B cell (primary cell): ENCODE results near the gene CTDSPL. TPM values are rescaled to one million over a fixed set of nuclear protein-coding genes. Genes with fewer than 3 reads are reported as not detected.

Experiments
- ATAC-seq: fragments of 200-7000 bp; cut with Tn5 transposase; one replicate; pipeline ENCODE4 v1.10.0; 2021; ENCODE audit warnings: low read depth, mild to moderate bottlenecking, moderate number of reproducible peaks, moderate library complexity
- CTCF ChIA-PET: fragments of 350-600 bp; sonication (Branson Sonifier 250); formaldehyde crosslinking; loops from one replicate; lab custom pipeline; 2021; ENCODE audit warnings: antibody characterized with exemption, inconsistent platforms; lab: Charles Lee
- POLR2A ChIA-PET: fragments of 350-600 bp; sonication (Branson Sonifier 250); formaldehyde crosslinking; loops from one replicate; lab custom pipeline; 2021; ENCODE audit warnings: antibody characterized with exemption; lab: Charles Lee
- DNase-seq: peaks from one replicate; pipeline ENCODE4 v3.0.0; 2013
- H2AFZ ChIP-seq: 2 replicates; pipeline ENCODE4 v1.6.1; 2012; ENCODE audit warnings: mild to moderate bottlenecking, low read depth, low read length; ENCODE audit not compliant: insufficient read depth, poor library complexity, severe bottlenecking
- H3K27ac ChIP-seq, 2 donors: 1 replicate in 1 of 2; 2 replicates in 1 of 2; pipeline ENCODE4 v1.5.1; 2012 to 2013; ENCODE audit warnings: low read length in 2 of 2, mild to moderate bottlenecking in 2 of 2, moderate library complexity in 1 of 2
- H3K27me3 ChIP-seq, 4 experiments: fragments of 200-600 bp in 1 of 4; sonication (generic) in 1 of 4; replicated peaks in 1 of 4; 1 replicate in 2 of 4; 2 replicates in 2 of 4; pipeline versions ENCODE4 v1.6.1 to v1.7.0; 2013 to 2016; ENCODE audit warnings: low read length in 3 of 4, mild to moderate bottlenecking in 2 of 4, mixed read lengths in 1 of 4, moderate library complexity in 1 of 4; ENCODE audit not compliant: insufficient read depth in 4 of 4, control insufficient read depth in 3 of 4; ENCODE audit errors: control extremely low read depth in 1 of 4
- H3K36me3 ChIP-seq, 2 experiments: replicated peaks in 1 of 2; 1 replicate in 1 of 2; 2 replicates in 1 of 2; pipeline versions ENCODE4 v1.6.1 to v1.7.1; 2013; ENCODE audit warnings: low read length in 1 of 2; ENCODE audit not compliant: insufficient read depth in 2 of 2, control insufficient read depth in 1 of 2; ENCODE audit errors: control extremely low read depth in 1 of 2, extremely low read depth in 1 of 2
- H3K4me1 ChIP-seq, 2 donors: fragments of 200-600 bp in 1 of 2; sonication (generic) in 1 of 2; 1 replicate in 1 of 2; 2 replicates in 1 of 2; pipeline versions ENCODE4 v1.5.1 to v1.6.1; 2013 to 2017; ENCODE audit warnings: low read length in 2 of 2; ENCODE audit not compliant: control insufficient read depth in 2 of 2, insufficient read depth in 2 of 2
- H3K4me2 ChIP-seq: replicated peaks from 2 replicates; pipeline ENCODE3; 2012; ENCODE audit warnings: mild to moderate bottlenecking, low read depth, low read length; ENCODE audit not compliant: poor library complexity, severe bottlenecking
- H3K4me3 ChIP-seq, 5 experiments: fragments of 200-600 bp in 1 of 5; sonication (generic) in 1 of 5; 1 replicate in 3 of 5; 2 replicates in 2 of 5; pipeline versions ENCODE4 v1.5.1 to v1.7.0; 2011 to 2016; ENCODE audit warnings: low read length in 4 of 5, mild to moderate bottlenecking in 4 of 5, low read depth in 2 of 5, control low read depth in 1 of 5, moderate library complexity in 1 of 5; ENCODE audit not compliant: insufficient read depth in 1 of 5; ENCODE audit errors: control extremely low read depth in 1 of 5, extremely low read depth in 1 of 5
- H3K79me2 ChIP-seq: fragments of 200-600 bp; sonication (generic); one replicate; pipeline ENCODE4 v1.6.0; 2016; ENCODE audit warnings: low read length; ENCODE audit not compliant: control insufficient read depth, insufficient read depth
- H3K9ac ChIP-seq: fragments of 200-600 bp; sonication (generic); 2 replicates; pipeline ENCODE4 v1.6.1; 2017; ENCODE audit warnings: mild to moderate bottlenecking, low read length, moderate library complexity
- H3K9me3 ChIP-seq, 3 donors: one replicate each; pipeline versions ENCODE4 v1.6.1 to v1.7.1; 2013; ENCODE audit warnings: low read length in 2 of 3; ENCODE audit not compliant: control insufficient read depth in 2 of 3, insufficient read depth in 1 of 3; ENCODE audit errors: control extremely low read depth in 1 of 3
- H4K20me1 ChIP-seq: 2 replicates; pipeline ENCODE4 v1.6.0; 2012; ENCODE audit warnings: mild to moderate bottlenecking, low read length; ENCODE audit not compliant: insufficient read depth, control insufficient read depth, poor library complexity, severe bottlenecking
- H3K27ac Mint-ChIP-seq: one replicate; pipeline ENCODE4 v1.8.0; 2021; ENCODE audit warnings: mixed read lengths
- H3K27me3 Mint-ChIP-seq: one replicate; pipeline ENCODE4 v1.8.0; 2021; ENCODE audit warnings: mixed read lengths
- H3K4me1 Mint-ChIP-seq: one replicate; pipeline ENCODE4 v1.8.0; 2021; ENCODE audit warnings: mixed read lengths
- H3K4me3 Mint-ChIP-seq: one replicate; pipeline ENCODE4 v1.8.0; 2021; ENCODE audit warnings: mixed read lengths
- H3K9me3 Mint-ChIP-seq: one replicate; pipeline ENCODE4 v1.8.0; 2022; ENCODE audit warnings: mixed read lengths; ENCODE audit not compliant: insufficient read depth
- CTCF ChIP-seq: fragments of 200-600 bp; IDR thresholded peaks from one replicate; pipeline ENCODE4 v1.8.0; 2022; ENCODE audit warnings: antibody characterized with exemption, mild to moderate bottlenecking
- EZH2 ChIP-seq: IDR thresholded peaks from 2 replicates; pipeline ENCODE4 v1.6.1; 2012; ENCODE audit warnings: borderline replicate concordance, low read depth, mild to moderate bottlenecking, moderate library complexity, low read length; ENCODE audit not compliant: insufficient read depth, poor library complexity, severe bottlenecking
- WGBS: methylation state at CpG from one replicate; pipeline ENCODE4 v1.1.5; 2013; ENCODE audit warnings: missing lambda C conversion rate; ENCODE audit not compliant: insufficient coverage; 5-methylcytosine and 5-hydroxymethylcytosine counted together
- intact Hi-C: fragments of 100-400 bp; cut with micrococcal nuclease; formaldehyde crosslinking; loops from one replicate; pipeline ENCODE4 v1.10.0; 2022
- polyA plus RNA-seq: library from polyadenylated mRNA; depleted of rRNA; stranded (reverse); fragments of >200 nt; gene quantifications from 2 replicates; pipeline ENCODE4 v1.2.3, GENCODE V29; 2012
- total RNA-seq, 2 donors: library from RNA; stranded (reverse); fragments of 120-200 nt in 1 of 2; gene quantifications; 1 replicate in 1 of 2; 2 replicates in 1 of 2; pipeline versions ENCODE4 v1.2.3 to v1.2.4, GENCODE V29; 2013 to 2022

The CTDSPL gene
- total and polyA plus RNA-seq, 2 donors (not counting 1 experiment from before 2014, with no cell fraction given): not detected

- no peaks in the 10 kb centered on the region for H3K9me3 Mint-ChIP-seq
- DNase-seq (no peak), ATAC-seq (no peak)
- no peaks in the 10 kb centered on the region for H3K27me3 Mint-ChIP-seq
- CTCF ChIA-PET: interaction anchor here (0.6 kb wide), 1 partner anchor 1081 kb away, joined by 3 read pairs; no protein-coding TSS in a partner anchor
- POLR2A ChIA-PET: no interaction called here
- no peaks in the 10 kb centered on the region for H3K79me2 ChIP-seq
- H3K9me3 ChIP-seq: no peaks in the 10 kb centered on the region
- no peaks in the 10 kb centered on the region for H3K27me3 ChIP-seq
- no peak overlapping the region for H3K4me3 Mint-ChIP-seq
- H3K27ac Mint-ChIP-seq: no peak overlapping the region
- H3K4me1 Mint-ChIP-seq: no peaks in the 10 kb centered on the region
- no peak for TF ChIP-seq CTCF
- TF ChIP-seq EZH2: no peak
- H3K36me3 ChIP-seq: no peaks in the 10 kb centered on the region
- H4K20me1 ChIP-seq: no peaks in the 10 kb centered on the region
- H2AFZ ChIP-seq: no peak overlapping the region
- H3K4me1 ChIP-seq: no peaks in the 10 kb centered on the region
- 79% methylated on average over 2 of the region's 5 CpGs for WGBS
- H3K27ac ChIP-seq: no peak overlapping the region
- intact Hi-C loops: no loop called here
- no peak overlapping the region for H3K4me3 ChIP-seq
- no peak overlapping the region for H3K9ac ChIP-seq
- no peak overlapping the region for H3K4me2 ChIP-seq
Observed at GRCh38 chr3:37921025-37921424, 59.3 kb downstream of the CTDSPL start.

DNA sequence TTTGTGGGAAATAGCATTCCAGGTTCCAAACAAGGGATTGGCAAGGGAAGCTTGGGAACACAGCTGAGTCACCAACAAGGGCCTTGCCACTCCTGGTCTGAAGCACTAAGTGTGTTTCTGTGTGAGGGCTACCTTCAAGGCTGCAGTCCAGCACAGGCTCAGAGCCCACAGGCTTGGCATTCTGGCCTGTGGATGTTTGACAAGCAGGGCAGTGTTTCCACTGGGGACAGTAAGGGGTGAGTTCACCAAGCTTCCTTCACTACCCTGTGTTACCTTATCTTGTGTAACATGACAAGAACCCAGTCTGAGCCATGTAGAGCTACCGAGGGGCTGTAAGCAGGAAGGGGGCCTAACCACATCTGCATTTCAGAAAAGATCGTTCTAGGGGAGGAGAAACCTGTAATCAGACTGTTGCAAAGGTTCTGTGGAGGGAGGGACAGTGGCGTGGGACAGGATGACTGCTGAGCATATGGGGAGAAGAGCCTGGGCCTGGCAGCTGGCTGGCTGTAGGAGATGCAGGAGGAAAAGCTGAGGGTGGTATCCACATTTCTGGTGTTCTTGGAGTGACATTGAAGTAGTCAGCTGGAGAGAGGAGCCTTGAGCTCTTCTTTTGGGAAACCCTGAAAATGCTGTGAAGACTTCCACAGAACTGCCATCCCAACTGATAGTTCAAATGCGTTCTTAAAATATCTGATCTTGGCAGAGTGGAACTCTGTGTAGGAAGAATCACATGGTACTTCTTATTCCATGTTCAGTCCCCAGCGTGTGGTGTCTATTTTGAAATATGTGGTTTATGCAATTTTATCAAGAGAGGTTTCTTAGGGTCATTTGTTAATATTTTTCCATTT, 61.3 kb downstream of the CTDSPL start:
- CTCF ChIA-PET: interaction anchor here (0.6 kb wide), 1 partner anchor 600 kb away, joined by 3 read pairs; no protein-coding TSS in a partner anchor
- no peaks in the 10 kb centered on the region for H3K27me3 Mint-ChIP-seq
- H3K4me3 ChIP-seq: no peak overlapping the region
- H3K9me3 Mint-ChIP-seq: no peaks in the 10 kb centered on the region
- H3K4me1 Mint-ChIP-seq: no peaks in the 10 kb centered on the region
- H3K27ac Mint-ChIP-seq: no peak overlapping the region
- no peaks in the 10 kb centered on the region for H3K4me1 ChIP-seq
- WGBS: 14% methylated on average over 3 of the region's 5 CpGs
- ATAC-seq (no peak), DNase-seq (no peak)
- H3K79me2 ChIP-seq: no peaks in the 10 kb centered on the region
- H3K36me3 ChIP-seq: no peaks in the 10 kb centered on the region
- peak overlapping the region; percentile 38 for H2AFZ ChIP-seq
- POLR2A ChIA-PET: no interaction called here
- H3K27ac ChIP-seq: no peak overlapping the region
- H4K20me1 ChIP-seq: no peaks in the 10 kb centered on the region
- no peaks in the 10 kb centered on the region for H3K27me3 ChIP-seq
- no peak overlapping the region for H3K9ac ChIP-seq
- no peak overlapping the region for H3K4me3 Mint-ChIP-seq
- intact Hi-C loops: no loop called here
- no peak for TF ChIP-seq CTCF
- TF ChIP-seq EZH2: no peak
- no peak overlapping the region for H3K4me2 ChIP-seq
- H3K9me3 ChIP-seq: no peaks in the 10 kb centered on the region
